Right atrium auricular region (tissue), 2 donors: ENCODE data around the gene LY9. TPM values are rescaled to one million over a fixed set of nuclear protein-coding genes. Genes with fewer than 3 reads are reported as not detected.

Experiments
- DNase-seq: peaks from one replicate; pipeline ENCODE4 v3.0.0-alpha.2; 2019; ENCODE audit warnings: low spot score
- H3K27ac ChIP-seq, 2 donors: fragments of 200-600 bp; sonication (generic); 1 replicate in 1 of 2; 2 replicates in 1 of 2; pipeline ENCODE4 v1.5.1; 2016 to 2019
- H3K27me3 ChIP-seq, 2 donors: fragments of 200-600 bp; sonication (generic); one replicate each; pipeline versions ENCODE4 v1.5.1 to v1.6.0; 2017 to 2019
- H3K36me3 ChIP-seq: fragments of 200-600 bp; sonication (generic); one replicate; pipeline ENCODE4 v1.5.1; 2016
- H3K4me1 ChIP-seq, 2 donors: fragments of 200-600 bp; sonication (generic); one replicate each; pipeline versions ENCODE4 v1.5.1 to v1.6.0; 2017 to 2019
- H3K4me3 ChIP-seq, 2 donors: fragments of 200-600 bp; sonication (generic); 1 replicate in 1 of 2; 2 replicates in 1 of 2; pipeline ENCODE4 v1.5.1; 2017 to 2019; ENCODE audit warnings: mild to moderate bottlenecking in 1 of 2, moderate library complexity in 1 of 2
- H3K9me3 ChIP-seq, 2 donors: fragments of 200-600 bp; sonication (generic); one replicate each; pipeline ENCODE4 v1.5.1; 2019
- CTCF ChIP-seq, 2 donors: fragments of 200-600 bp; sonication (generic); IDR thresholded peaks; one replicate each; pipeline ENCODE4 v1.5.1; 2019; ENCODE audit warnings: antibody characterized with exemption in 2 of 2
- total RNA-seq, 2 donors: library from RNA; depleted of rRNA; stranded (reverse); fragments of >200 nt; gene quantifications; one replicate each; pipeline ENCODE4 v1.1.0, GENCODE V29; 2016

The LY9 gene
- total RNA-seq, 2 donors from 2014 or later = 0.19 to 0.20 TPM

DNA sequence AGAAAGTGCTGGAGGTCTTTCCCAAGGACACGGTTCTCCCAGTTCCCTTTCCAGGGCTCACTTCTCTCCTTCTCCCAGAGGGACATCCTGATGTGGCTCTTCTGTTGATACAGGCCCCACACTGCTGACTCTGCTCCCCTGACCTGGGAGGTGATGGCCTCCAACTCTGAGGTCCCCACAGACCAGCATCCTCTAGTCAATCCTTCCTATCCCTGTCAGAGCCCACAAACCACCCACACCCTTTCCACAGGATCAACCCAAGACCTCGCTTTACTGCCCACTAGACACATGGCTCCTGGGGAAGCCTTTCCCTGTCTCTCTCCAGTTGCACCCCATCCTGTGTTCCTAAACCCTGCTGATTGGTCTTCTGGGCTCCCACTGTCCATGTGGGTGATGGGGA, 45.4 kb upstream of the LY9 start:
- H3K27ac ChIP-seq = no peak overlapping the region
- no peak for DNase-seq
- H3K27me3 ChIP-seq = no peaks in the 10 kb centered on the region
- no peak for TF ChIP-seq CTCF (IDR thresholded peaks at IDR 0.05)
- no peaks in the 10 kb centered on the region for H3K9me3 ChIP-seq
- no peak overlapping the region for H3K4me3 ChIP-seq
- H3K36me3 ChIP-seq = no peaks in the 10 kb centered on the region
- no peaks in the 10 kb centered on the region for H3K4me1 ChIP-seq

- DNase-seq = no peak
- Histone ChIP-seq H3K27me3 (no peaks in the 10 kb centered on the region), H3K4me3 (no peak overlapping the region), H3K36me3 (no peaks in the 10 kb centered on the region), H3K9me3 (no peaks in the 10 kb centered on the region), H3K27ac (no peak overlapping the region), H3K4me1 (no peaks in the 10 kb centered on the region)
- TF ChIP-seq CTCF (IDR thresholded peaks at IDR 0.05) = no peak
These were observed 43.6 kb upstream of the LY9 start for GRCh38 chr1:160752406-160752805.

DNA sequence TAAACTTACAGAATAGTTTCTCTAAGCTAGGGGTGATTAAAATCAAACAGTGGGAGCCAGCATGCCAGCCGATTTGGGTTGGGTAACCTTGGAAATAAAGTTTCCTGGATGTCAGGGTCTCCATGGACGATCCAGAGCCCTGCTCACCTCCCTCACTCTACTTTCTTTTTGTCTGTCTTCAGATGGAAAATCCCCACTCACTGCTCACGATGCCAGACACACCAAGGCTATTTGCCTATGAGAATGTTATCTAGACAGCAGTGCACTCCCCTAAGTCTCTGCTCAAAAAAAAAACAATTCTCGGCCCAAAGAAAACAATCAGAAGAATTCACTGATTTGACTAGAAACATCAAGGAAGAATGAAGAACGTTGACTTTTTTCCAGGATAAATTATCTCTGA, 43.0 kb upstream of the LY9 start:
- Histone ChIP-seq H3K4me3 (no peak overlapping the region), H3K27ac (no peak overlapping the region), H3K27me3 (no peaks in the 10 kb centered on the region), H3K36me3 (no peaks in the 10 kb centered on the region), H3K4me1 (no peaks in the 10 kb centered on the region), H3K9me3 (no peaks in the 10 kb centered on the region)
- TF ChIP-seq CTCF (IDR thresholded peaks at IDR 0.05) = no peak
- DNase-seq = no peak

DNA sequence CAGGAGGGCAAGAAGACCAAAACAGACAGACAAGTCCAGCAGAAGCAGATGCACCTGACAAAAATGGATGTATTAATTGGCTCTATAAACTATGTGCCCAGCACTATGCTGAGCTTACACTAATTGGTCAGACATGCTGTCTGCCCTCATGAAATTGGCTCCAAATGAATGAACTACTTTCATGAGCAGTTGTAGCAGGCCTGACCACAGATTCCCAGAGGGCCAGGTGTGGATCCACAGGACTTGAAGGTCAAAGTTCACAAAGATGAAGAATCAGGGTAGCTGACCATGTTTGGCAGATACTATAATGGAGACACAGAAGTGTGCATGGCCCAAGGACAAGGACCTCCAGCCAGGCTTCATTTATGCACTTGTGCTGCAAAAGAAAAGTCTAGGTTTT, 42.4 kb upstream of the LY9 start:
- Histone ChIP-seq H3K9me3 (no peaks in the 10 kb centered on the region), H3K4me1 (no peaks in the 10 kb centered on the region)
- no peak for TF ChIP-seq CTCF (IDR thresholded peaks at IDR 0.05)

GRCh38 chr1:160755461-160755860, 40.5 kb upstream of the LY9 start:
- no peak overlapping the region for H3K4me3 ChIP-seq
- no peaks in the 10 kb centered on the region for H3K9me3 ChIP-seq
- no peaks in the 10 kb centered on the region for H3K4me1 ChIP-seq
- H3K27me3 ChIP-seq = no peaks in the 10 kb centered on the region
- no peaks in the 10 kb centered on the region for H3K36me3 ChIP-seq
- TF ChIP-seq CTCF (IDR thresholded peaks at IDR 0.05) = no peak
- no peak overlapping the region for H3K27ac ChIP-seq
- DNase-seq = no peak

More for the DNA sequence above, 42.4 kb upstream of the LY9 start:
- H3K27me3 ChIP-seq = no peaks in the 10 kb centered on the region
- no peaks in the 10 kb centered on the region for H3K36me3 ChIP-seq
- no peak overlapping the region for H3K4me3 ChIP-seq
- no peak overlapping the region for H3K27ac ChIP-seq
- no peak for DNase-seq
